ENCODE results near the gene TMEM14A. TPM values are rescaled to one million over a fixed set of nuclear protein-coding genes. Genes with fewer than 3 reads are reported as not detected.

TMEM14A gene
- total RNA-seq, 4 donors from 2014 or later: 12.5 to 35.8 (median 19.4) TPM; not detected in 1

- no peak for TF ChIP-seq CTCF (IDR thresholded peaks at IDR 0.05)
- TF ChIP-seq POLR2A (IDR thresholded peaks at IDR 0.05): no peak
- no peak for TF ChIP-seq EP300 (IDR thresholded peaks at IDR 0.05; ENCODE audit: low read depth)
- TF ChIP-seq POLR2AphosphoS5 (IDR thresholded peaks at IDR 0.05): no peak
- in situ Hi-C loops (cut with MboI; ENCODE audit: low pct_ligation_motif_present in 1 of 4, low pct_unique_long_range_greater_than_20kb in 1 of 4, low sequenced_read_pairs in 3 of 4) (no loop called here), intact Hi-C loops (cut with DNase I; ENCODE audit: low total_unique reads) (no loop called here)
- Histone ChIP-seq H3K4me3 (no peak overlapping the region), H3K27me3 (no peaks in the 10 kb centered on the region), H3K36me3 (no peaks in the 10 kb centered on the region), H3K9me3 (no peaks in the 10 kb centered on the region), H3K4me1 (peaks cover 3 to 21% (median 12%) of the 10 kb centered on the region in 4 donors), H3K27ac (no peak overlapping the region)
- 24 to 33% methylated on average over 3 of the region's 3 CpGs for WGBS, 2 donors (ENCODE audit: low coverage in 1 of 2)
- no peak for DNase-seq
These were observed 57.5 kb downstream of the TMEM14A start for GRCh38 chr6:52728394-52728793.

GRCh38 chr6:52729576-52729975 is 58.7 kb downstream of the TMEM14A start:
- WGBS, 2 donors (ENCODE audit: low coverage in 1 of 2): 90% methylated on average over 1 of the region's 1 CpG; no CpG with 5 or more reads in 1 of the 2 donors
- in situ Hi-C loops (cut with MboI; ENCODE audit: low pct_ligation_motif_present in 1 of 4, low pct_unique_long_range_greater_than_20kb in 1 of 4, low sequenced_read_pairs in 3 of 4) (no loop called here), intact Hi-C loops (cut with DNase I; ENCODE audit: low total_unique reads) (no loop called here)
- Histone ChIP-seq H3K36me3 (no peaks in the 10 kb centered on the region), H3K27ac (no peak overlapping the region), H3K4me3 (no peak overlapping the region), H3K4me1 (peaks cover 3 to 15% (median 7%) of the 10 kb centered on the region in 4 donors), H3K9me3 (no peaks in the 10 kb centered on the region), H3K27me3 (no peaks in the 10 kb centered on the region)
- no peak for TF ChIP-seq POLR2AphosphoS5 (IDR thresholded peaks at IDR 0.05)
- no peak for TF ChIP-seq EP300 (IDR thresholded peaks at IDR 0.05; ENCODE audit: low read depth)
- no peak for TF ChIP-seq CTCF (IDR thresholded peaks at IDR 0.05)
- no peak for TF ChIP-seq POLR2A (IDR thresholded peaks at IDR 0.05)
- DNase-seq: no peak

- no peaks in the 10 kb centered on the region for H3K9me3 ChIP-seq
- H3K27me3 ChIP-seq: no peaks in the 10 kb centered on the region
- H3K4me1 ChIP-seq: no peaks in the 10 kb centered on the region
- no peak overlapping the region for H3K27ac ChIP-seq
- intact Hi-C loops (cut with DNase I; ENCODE audit: low total_unique reads): no loop called here
- TF ChIP-seq POLR2AphosphoS5 (IDR thresholded peaks at IDR 0.05) (no peak), POLR2A (IDR thresholded peaks at IDR 0.05) (no peak), EP300 (IDR thresholded peaks at IDR 0.05; ENCODE audit: low read depth) (no peak), CTCF (IDR thresholded peaks at IDR 0.05) (no peak)
- no peaks in the 10 kb centered on the region for H3K36me3 ChIP-seq
- H3K4me3 ChIP-seq: no peak overlapping the region
- DNase-seq: no peak
- WGBS, 2 donors (ENCODE audit: low coverage in 1 of 2): 75 to 80% methylated on average over 2 to 6 of the region's 6 CpGs
- in situ Hi-C loops (cut with MboI; ENCODE audit: low pct_ligation_motif_present in 1 of 4, low pct_unique_long_range_greater_than_20kb in 1 of 4, low sequenced_read_pairs in 3 of 4): no loop called here
These were observed 60.8 kb downstream of the TMEM14A start for GRCh38 chr6:52731719-52732118.

GRCh38 chr6:52733172-52733571 is 62.3 kb downstream of the TMEM14A start:
- no peaks in the 10 kb centered on the region for H3K4me1 ChIP-seq
- 93% methylated on average over 1 of the region's 1 CpG; no CpG with 5 or more reads in 1 of the 2 donors for WGBS, 2 donors (ENCODE audit: low coverage in 1 of 2)
- DNase-seq: no peak

More at GRCh38 chr6:52733172-52733571, 62.3 kb downstream of the TMEM14A start:
- TF ChIP-seq POLR2A (IDR thresholded peaks at IDR 0.05): no peak
- no peak for TF ChIP-seq EP300 (IDR thresholded peaks at IDR 0.05; ENCODE audit: low read depth)
- TF ChIP-seq POLR2AphosphoS5 (IDR thresholded peaks at IDR 0.05): no peak
- TF ChIP-seq CTCF (IDR thresholded peaks at IDR 0.05): no peak
- H3K36me3 ChIP-seq: no peaks in the 10 kb centered on the region
- no peaks in the 10 kb centered on the region for H3K27me3 ChIP-seq
- intact Hi-C loops (cut with DNase I; ENCODE audit: low total_unique reads) (no loop called here), in situ Hi-C loops (cut with MboI; ENCODE audit: low pct_ligation_motif_present in 1 of 4, low pct_unique_long_range_greater_than_20kb in 1 of 4, low sequenced_read_pairs in 3 of 4) (no loop called here)
- no peak overlapping the region for H3K27ac ChIP-seq
- H3K4me3 ChIP-seq: no peak overlapping the region
- no peaks in the 10 kb centered on the region for H3K9me3 ChIP-seq
